HG03095 (cell line): Measurements from ENCODE around the gene CTBP2.

ENCODE experiments used
- ATAC-seq: cut with Tn5 transposase; IDR thresholded peaks from one replicate; pipeline ENCODE4 v1.9.1; 2021; ENCODE audit warnings: moderate library complexity; ENCODE audit not compliant: unreplicated experiment

Gene CTBP2

GRCh38 chr10:125002423-125003145 lies 157.8 kb downstream of the CTBP2 start:
- ATAC-seq, result no peak

DNA sequence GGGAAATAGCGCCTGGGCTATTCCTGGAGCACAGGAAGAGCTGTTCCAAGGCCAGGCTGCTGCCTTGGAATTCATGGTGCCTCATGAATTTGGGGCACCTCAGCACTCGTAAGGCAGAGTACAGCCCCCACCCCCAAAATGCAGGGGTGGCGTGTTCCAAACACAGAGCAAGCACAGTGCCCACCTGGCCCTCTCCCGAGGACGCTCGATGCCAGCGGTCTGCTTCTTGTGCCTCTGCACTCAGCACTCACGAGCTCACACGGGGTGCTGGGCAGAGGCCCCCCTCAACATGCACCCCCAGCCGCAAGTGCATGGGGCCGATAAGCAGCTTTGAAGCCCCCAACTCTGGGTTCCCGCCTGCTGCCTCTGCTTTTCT lies 158.3 kb downstream of the CTBP2 start:
- no peak for ATAC-seq

- no peak for ATAC-seq
Observed at GRCh38 chr10:125001313-125002046, 158.9 kb downstream of the CTBP2 start.

DNA sequence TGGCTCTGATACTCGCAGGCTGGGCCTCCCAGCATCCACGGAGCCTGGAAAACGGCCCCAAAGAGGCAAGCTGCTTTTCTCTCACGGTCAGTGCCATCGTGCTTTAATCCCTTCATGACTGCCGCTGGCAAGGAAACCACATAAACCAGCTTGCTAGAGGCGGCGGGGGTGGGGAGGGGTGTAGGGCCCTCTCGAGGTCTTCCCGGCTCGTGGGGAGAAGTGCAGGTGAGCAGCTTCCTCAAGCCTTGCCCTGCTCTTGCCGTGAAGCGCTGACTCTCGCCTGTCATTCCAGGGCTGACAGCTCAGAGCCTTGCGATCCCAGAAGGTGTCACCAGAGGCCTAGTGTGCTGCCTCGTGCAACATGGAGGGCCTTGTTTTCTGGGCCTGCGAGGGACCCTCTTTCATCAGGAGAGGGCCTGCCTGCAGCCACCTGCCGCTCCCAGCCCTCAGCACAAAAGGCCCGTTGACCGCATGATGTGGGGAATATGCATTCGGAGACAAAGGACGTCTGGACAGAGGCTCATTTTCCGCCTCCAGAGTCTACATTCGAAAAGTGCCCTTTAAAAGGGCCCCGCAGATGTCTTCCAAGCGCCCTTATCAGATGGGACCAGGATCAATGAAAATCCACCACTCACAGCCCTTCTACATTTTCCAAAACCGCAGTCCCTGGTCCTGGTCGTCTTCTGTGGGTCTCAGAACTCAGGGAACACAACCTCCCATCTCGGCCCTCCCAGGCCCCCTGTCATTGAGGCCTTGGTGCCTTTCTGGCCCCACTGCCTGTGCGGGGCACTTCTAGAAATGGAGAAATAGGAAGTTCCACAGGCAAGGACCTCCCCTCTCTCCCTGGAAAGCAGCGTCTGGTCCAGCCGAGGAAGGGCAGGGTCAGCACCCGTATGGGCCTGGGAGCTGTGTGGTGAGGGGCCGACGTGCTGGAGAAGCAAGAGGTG lies 159.7 kb downstream of the CTBP2 start:
- no peak for ATAC-seq

DNA sequence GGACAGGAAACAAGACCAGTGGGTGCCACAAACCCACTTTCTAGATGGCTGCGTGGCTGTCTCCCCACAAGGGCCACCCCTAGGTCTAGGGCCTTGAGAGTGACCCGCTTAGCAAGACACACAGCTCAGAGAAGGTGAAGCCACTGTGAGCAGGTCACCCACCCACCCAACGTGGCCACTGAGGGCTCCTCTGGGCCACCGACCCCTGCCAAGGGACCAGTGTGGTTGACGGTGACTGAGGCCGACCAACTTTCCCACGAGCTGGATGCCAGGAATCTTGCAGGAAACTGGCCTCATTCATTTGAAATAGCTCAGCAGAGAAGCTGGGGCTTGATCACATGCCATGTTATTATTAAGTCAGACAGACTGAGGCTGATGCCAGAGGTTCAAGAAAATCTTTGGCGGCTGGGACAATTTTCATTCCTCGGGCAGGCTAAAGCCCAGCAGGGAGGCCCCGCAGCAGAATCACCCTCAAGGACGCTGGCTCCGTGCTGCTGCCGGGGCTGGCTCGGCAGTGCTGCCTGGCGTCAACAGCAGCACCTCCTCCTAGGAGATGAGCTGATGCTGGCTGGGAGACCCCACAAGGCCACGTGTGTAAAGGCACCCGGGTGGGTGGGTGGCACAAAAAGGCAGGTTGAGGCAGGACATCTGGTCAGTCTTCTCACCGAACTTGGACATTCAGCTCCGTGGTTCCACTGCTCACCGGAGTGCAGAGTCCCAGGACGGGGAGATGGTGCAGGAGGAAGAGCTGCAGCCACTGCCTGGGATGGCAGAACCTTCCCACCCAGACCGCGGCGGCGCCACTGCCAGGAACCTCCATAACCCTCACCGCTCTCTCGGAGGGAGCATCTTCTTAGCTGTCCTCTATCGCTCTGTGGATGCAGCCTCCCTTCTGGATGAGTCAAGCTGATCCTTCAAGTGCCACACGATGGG lies 160.7 kb downstream of the CTBP2 start:
- ATAC-seq, result no peak

DNA sequence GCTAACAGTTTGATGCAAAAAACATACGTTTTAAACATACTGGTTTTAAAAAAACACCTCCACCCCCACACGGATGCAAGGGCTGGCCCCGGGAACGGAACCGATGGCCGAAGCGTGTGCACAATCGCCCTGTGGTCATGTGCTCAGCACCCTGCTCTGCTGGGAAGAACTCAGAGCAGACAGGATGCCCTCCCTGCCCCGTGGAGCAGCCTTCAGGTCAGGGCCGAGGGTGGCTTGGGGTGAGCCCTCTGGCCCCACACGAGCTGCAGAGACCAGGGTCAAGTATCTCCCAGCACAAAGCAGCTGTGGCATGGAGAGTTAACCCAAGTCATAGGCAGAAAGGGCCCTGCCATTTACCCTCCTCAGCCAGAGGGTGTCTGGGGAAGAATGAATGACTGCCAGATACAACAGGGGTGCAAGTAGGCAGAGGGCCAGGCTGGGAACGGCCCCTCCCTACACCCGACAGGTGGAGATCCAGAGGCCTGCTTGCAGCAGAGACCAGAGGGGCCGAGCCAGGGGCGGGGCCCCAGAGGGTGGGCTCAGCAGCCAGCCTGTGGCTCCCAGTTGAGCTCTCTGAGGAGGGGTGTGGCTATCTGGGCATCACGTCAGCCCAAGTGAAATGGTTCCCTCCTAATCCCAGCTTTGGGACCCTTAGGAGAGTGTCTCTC lies 161.6 kb downstream of the CTBP2 start:
- ATAC-seq, result no peak

- ATAC-seq, result no peak
Observed at GRCh38 chr10:124997771-124998623, 162.4 kb downstream of the CTBP2 start.

DNA sequence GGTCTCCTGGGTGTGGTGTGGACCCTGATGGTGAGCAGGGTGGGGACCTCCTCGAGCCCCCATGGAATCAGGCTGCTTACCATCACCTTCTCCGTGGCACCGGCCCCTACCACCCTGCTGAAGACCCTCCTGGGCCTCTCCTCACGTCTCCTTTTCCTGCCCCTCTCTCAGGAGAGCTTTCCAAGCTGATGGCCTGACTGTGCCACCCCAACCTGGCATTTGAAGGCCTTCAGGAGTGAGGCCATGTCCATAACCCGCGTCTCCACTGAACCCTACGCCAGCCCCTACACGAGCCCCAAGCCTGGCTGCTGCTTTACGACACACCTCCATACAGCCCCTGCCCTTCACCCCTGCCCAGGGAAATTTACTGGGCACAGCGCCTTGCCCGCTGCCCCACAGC lies 163.1 kb downstream of the CTBP2 start:
- no peak for ATAC-seq

DNA sequence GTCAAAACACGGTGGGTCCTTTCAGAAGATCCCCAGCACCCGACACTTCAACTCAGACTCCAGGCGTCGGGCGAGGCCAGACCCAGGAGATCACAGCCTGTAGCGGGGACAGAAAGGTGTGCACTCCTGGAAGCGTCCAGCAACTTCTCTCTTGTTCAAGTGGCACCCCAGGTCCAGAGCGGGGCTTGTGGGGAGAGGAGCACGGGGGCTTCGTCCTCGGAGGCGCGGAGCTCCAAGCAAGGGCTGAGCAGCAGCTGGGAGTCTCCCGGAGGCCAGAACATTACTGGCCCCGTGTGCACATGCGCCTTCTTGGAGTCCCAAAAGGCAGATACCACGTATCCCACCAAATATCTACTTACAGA lies 163.5 kb downstream of the CTBP2 start:
- no peak for ATAC-seq

DNA sequence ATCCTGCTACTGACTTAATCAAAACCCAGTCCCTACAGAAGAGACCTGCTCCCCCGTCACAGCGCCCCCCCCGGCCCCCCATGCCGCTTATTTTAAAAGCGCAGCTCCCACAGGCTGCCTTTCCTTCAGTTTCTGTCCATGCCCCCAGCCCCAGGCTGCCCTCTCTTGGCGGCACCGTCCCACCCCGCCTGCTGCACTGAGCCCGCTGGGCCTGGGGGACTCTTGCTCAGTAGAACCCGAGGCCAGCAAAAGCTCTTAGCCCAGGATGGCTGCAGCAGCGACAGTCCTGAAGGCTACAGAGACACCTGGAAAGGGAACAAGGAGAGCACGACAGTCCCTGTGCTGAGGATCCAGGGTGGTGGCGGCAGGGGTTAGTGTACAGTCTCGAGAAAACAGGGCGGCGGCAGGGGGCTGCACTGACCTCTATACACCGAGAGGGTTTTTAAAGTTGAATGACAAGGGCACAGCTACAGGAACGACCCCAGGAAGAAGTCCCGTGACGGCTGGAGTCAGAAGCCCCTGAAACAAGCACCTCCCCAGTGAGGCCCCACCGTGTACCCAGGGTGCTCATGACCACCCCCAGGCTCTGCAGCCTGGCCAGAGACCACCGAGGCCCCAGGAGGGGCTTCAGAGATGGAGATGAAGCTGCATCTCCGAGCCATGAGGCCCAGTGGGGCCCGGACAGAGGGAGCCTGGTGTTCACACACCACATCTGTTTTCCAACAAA lies 164.1 kb downstream of the CTBP2 start:
- ATAC-seq, result no peak

- ATAC-seq, result no peak
Observed at GRCh38 chr10:124995605-124996004, 164.8 kb downstream of the CTBP2 start.

DNA sequence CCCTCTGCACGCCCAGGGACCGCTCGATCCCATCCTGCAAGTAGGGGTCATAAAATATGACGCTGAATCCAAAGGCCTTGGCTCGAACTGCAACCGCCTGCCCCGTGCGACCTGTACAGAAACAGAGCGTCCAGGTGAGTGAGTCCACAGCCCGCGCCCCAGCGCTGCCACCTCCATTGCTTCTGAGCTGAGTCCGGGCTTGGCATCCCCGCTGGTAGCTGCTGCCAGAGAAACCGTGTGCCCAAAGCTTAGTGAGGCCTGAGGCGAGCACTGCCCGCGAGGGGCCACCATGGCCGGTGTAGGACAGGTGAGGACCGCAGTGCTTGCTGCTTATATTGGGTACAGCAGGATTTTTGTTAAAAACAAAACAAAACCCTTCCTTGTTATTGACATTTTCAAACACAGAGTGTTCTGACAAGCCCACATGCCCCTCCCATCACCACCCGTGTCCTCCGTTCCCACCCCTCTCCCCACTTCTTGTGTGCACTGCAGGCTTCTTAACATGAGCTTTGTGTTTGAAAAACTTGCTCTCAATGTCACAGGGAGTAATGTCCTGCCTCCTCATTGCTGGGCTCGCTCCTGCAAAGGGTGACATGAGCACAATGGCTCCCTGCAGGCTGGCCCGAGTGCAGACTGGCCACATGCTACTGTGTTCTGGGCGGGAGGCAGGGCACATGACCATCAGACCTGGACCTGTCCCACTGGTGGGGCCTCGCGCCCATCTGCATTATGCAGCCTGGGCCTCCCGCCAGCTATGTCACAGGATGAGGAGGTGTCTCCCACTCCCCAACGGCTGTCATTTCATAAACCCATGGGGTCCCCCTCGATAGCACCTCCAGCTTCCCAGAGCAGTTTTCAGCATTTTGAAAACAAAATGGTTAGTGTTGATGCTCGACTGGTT lies 165.5 kb downstream of the CTBP2 start:
- ATAC-seq, result no peak

- no peak for ATAC-seq
Observed at GRCh38 chr10:124993736-124994451, 166.5 kb downstream of the CTBP2 start.

DNA sequence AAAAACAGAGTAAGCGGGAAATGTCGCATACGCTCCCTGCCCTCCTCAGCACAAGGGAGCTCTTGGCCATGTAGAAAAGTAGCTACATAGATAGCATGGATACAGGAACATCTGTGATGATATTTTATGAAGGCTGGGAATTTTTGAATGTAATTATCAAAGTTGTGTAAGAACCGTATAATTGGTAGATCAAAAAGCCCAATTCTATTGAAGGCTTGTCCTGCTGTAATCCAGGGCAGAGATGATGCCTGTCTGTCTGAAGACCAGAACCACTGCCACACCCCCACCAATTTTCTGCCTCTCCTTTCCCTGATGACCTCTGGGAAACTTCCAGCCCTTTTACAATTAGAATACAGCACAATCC lies 167.0 kb downstream of the CTBP2 start:
- ATAC-seq, result no peak

GRCh38 chr10:124992462-124993344 lies 167.7 kb downstream of the CTBP2 start:
- ATAC-seq, result peak; percentile 62

GRCh38 chr10:124991835-124992234 lies 168.5 kb downstream of the CTBP2 start:
- no peak for ATAC-seq
